Lower lobe of right lung (tissue), 2 donors: ENCODE measurements around the gene PCAT7. TPM values are rescaled to one million over a fixed set of nuclear protein-coding genes. Genes with fewer than 3 reads are reported as not detected.

Experiments used
- ATAC-seq, 2 donors: fragments of 200-7000 bp; cut with Tn5 transposase; one replicate each; pipeline ENCODE4 v1.9.1; 2020 to 2022; ENCODE audit warnings: mild to moderate bottlenecking in 2 of 2, moderate library complexity in 2 of 2
- DNase-seq: peaks from one replicate; pipeline ENCODE4 v3.0.0-alpha.2; 2020
- H3K27ac ChIP-seq: fragments of 200-600 bp; one replicate; pipeline ENCODE4 v1.8.0; 2022
- H3K27me3 ChIP-seq: fragments of 200-600 bp; one replicate; pipeline ENCODE4 v1.8.0; 2022; ENCODE audit warnings: low read depth
- H3K36me3 ChIP-seq: fragments of 200-600 bp; one replicate; pipeline ENCODE4 v1.8.0; 2022; ENCODE audit warnings: mild to moderate bottlenecking
- H3K4me1 ChIP-seq: fragments of 200-600 bp; one replicate; pipeline ENCODE4 v1.8.0; 2022
- H3K4me3 ChIP-seq: fragments of 200-600 bp; one replicate; pipeline ENCODE4 v1.8.0; 2022; ENCODE audit warnings: mild to moderate bottlenecking
- H3K9me3 ChIP-seq: fragments of 200-600 bp; one replicate; pipeline ENCODE4 v1.8.0; 2022
- intact Hi-C: fragments of 100-400 bp; cut with DNase I; formaldehyde crosslinking; loops from one replicate; pipeline ENCODE4 v1.11.0; 2022
- total RNA-seq: library from RNA; stranded (reverse); fragmentation: NEBNext Ultra II Directional; extraction: Animal tissue kit (Norgen Biotek cat#: 25700); gene quantifications from one replicate; pipeline ENCODE4 v1.2.1, GENCODE V29; 2021
- TF ChIP-seq, protein P1 (sequence below): fragments of 200-600 bp; IDR thresholded peaks from one replicate; pipeline ENCODE4 v1.8.0; 2022; ENCODE audit warnings: antibody characterized with exemption, mild to moderate bottlenecking
- donor health status: DM: no; HTN: yes; CAD: no; lungs with severe emphysema.

The PCAT7 gene
- total RNA-seq, 1 donor from 2014 or later, result 0.30 TPM

DNA sequence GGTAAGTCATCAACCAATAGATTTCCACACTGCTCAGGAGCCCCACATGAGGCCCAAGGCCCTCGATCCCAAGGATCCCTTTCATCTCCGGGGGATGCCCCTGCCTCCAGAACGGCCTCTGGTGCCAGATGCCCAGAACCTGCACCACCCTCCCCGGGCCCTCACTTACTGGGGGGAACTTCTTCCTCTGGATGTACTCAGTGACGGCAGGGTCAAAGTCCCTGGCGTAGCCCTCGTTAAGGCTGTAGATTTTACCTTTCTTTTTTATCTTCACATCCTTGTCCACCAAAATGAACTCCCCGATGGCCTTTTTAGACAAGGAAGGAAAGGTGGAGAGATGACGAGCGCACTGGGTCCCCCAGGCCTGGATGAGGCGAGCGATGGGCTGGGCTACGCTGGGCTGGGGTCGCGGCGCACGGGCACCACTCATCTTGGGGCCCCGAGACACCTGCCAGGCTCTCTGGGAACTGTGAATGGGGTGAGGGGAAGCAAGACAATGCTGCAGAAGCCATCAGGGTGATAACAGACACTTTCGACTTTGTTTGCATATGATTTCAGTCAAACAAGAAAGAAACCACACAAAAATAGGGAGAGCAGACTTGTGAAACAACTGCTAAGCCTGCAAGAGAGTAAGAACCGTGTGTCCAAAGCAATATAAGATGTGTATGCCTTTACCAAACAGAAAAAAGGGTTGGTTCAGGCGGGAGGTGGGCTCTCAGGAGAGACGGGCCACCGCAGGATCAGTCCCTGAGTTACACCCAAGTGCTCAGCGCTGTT, 52.0 kb downstream of the PCAT7 start:
- Histone ChIP-seq H3K4me1 (peaks cover 19% of the 10 kb centered on the region), H3K27me3 (no peaks in the 10 kb centered on the region), H3K36me3 (peaks cover 56% of the 10 kb centered on the region), H3K4me3 (no peak overlapping the region), H3K27ac (no peak overlapping the region), H3K9me3 (no peaks in the 10 kb centered on the region)
- no peak for DNase-seq
- intact Hi-C loops, result no loop called here
- ATAC-seq, result no peak
- TF ChIP-seq, protein P1, sequence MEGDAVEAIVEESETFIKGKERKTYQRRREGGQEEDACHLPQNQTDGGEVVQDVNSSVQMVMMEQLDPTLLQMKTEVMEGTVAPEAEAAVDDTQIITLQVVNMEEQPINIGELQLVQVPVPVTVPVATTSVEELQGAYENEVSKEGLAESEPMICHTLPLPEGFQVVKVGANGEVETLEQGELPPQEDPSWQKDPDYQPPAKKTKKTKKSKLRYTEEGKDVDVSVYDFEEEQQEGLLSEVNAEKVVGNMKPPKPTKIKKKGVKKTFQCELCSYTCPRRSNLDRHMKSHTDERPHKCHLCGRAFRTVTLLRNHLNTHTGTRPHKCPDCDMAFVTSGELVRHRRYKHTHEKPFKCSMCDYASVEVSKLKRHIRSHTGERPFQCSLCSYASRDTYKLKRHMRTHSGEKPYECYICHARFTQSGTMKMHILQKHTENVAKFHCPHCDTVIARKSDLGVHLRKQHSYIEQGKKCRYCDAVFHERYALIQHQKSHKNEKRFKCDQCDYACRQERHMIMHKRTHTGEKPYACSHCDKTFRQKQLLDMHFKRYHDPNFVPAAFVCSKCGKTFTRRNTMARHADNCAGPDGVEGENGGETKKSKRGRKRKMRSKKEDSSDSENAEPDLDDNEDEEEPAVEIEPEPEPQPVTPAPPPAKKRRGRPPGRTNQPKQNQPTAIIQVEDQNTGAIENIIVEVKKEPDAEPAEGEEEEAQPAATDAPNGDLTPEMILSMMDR, result no peak

DNA sequence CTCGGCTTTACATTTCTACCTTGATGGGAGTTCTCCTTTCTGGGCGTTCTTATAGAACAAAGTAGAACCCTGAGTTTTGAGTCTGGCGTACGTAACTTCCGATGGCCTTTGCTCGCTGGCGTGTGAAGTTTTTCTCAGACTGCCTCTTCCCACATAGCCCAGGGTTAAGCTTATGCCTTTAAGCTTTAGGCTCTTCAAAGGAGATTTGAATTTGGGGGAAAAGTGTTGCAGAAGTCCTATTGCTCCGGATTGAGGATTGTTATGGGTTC, 52.5 kb downstream of the PCAT7 start:
- Histone ChIP-seq H3K27me3 (no peaks in the 10 kb centered on the region), H3K4me1 (peaks cover 19% of the 10 kb centered on the region), H3K4me3 (no peak overlapping the region), H3K9me3 (no peaks in the 10 kb centered on the region), H3K36me3 (peaks cover 56% of the 10 kb centered on the region), H3K27ac (no peak overlapping the region)
- intact Hi-C loops, result no loop called here
- ATAC-seq (no peak), DNase-seq (no peak)
- TF ChIP-seq, protein P1, result no peak

DNA sequence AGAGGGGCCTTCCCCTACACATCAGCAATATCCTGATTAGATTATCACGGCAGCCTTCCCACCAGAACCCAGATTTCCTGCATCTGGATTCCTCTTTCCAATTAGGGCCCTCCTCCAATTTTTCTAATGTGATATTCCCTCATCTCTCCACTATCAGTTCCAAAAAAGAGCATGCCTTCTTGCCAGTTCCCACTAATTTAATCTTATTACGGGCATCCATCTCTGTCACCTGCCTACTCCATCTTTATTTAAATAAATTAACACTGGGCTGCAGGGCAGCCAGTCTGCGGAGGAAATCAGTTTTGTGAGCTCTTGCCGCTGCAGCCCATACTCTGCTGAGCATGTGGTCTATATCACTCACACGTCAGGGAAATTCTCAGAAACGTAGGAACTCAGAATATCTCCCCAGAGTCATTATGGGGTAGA, 55.3 kb downstream of the PCAT7 start:
- intact Hi-C loops, result no loop called here
- H3K27ac ChIP-seq, result no peak overlapping the region
- no peak for DNase-seq
- peaks cover 43% of the 10 kb centered on the region for H3K36me3 ChIP-seq
- H3K27me3 ChIP-seq, result no peaks in the 10 kb centered on the region
- H3K4me1 ChIP-seq, result peaks cover 9% of the 10 kb centered on the region
- TF ChIP-seq, protein P1, result no peak
- no peak overlapping the region for H3K4me3 ChIP-seq
- ATAC-seq, result peak; percentile 29 to 47
- no peaks in the 10 kb centered on the region for H3K9me3 ChIP-seq

DNA sequence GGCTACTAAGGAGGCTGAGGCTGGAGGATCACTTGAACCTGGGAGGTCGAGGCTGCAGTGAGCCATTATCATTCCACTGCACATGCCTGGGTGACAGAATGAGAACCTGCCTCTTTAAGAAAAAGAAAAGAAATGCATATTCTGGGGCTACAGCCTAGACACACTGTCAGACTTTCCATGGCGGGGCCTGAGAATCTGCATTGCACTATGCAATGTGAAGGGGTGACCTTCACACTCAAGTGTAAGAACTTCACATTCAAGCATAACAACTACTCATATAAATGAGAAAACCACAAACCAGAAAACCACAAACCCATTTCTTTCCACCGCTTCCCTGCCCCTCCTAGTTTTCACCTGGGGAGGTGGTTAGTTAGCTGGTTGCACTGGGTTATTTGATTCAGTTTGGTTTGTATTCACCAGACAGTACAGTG, 56.8 kb downstream of the PCAT7 start:
- Histone ChIP-seq H3K27ac (no peak overlapping the region), H3K4me3 (no peak overlapping the region), H3K36me3 (peaks cover 43% of the 10 kb centered on the region), H3K27me3 (no peaks in the 10 kb centered on the region), H3K4me1 (peaks cover 9% of the 10 kb centered on the region), H3K9me3 (no peaks in the 10 kb centered on the region)
- DNase-seq (no peak), ATAC-seq (no peak)
- intact Hi-C loops, result no loop called here
- TF ChIP-seq, protein P1, result no peak

DNA sequence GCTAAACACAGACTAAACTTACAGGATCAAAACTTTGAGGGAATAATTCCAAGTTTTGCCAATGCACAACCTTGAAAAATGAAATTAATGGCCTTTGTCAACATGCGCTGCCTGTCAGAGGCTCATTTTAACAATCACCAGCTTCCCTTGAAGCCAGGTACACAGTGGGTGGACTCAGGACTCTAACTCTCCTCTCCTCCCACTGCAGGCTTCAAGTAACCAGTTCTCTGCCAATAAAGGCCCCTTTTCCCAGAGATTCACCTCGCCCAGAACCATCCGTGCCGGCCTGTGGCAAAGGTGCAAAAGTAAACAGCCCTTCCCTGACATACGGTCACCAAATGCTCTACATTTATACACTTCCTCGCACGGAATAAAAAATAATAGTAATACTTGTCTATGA, 57.2 kb downstream of the PCAT7 start:
- Histone ChIP-seq H3K4me1 (peaks cover 9% of the 10 kb centered on the region), H3K27ac (no peak overlapping the region), H3K36me3 (peaks cover 41% of the 10 kb centered on the region), H3K9me3 (no peaks in the 10 kb centered on the region), H3K27me3 (no peaks in the 10 kb centered on the region), H3K4me3 (no peak overlapping the region)
- ATAC-seq (no peak), DNase-seq (no peak)
- TF ChIP-seq, protein P1, result no peak
- intact Hi-C loops, result no loop called here
